ENCODE data around the gene SH3BGR. TPM values are rescaled to one million over a fixed set of nuclear protein-coding genes. Genes with fewer than 3 reads are reported as not detected.

Gene SH3BGR
- total RNA-seq, 1 donor from 2014 or later = 9.9 TPM

GRCh38 chr21:39471598-39471997, 19.8 kb downstream of the SH3BGR start:
- Mint-ChIP-seq H3K4me1 (ENCODE audit: low read depth, unreplicated experiment) (no peaks in the 10 kb centered on the region), H3K36me3 (ENCODE audit: low read depth, unreplicated experiment) (peaks cover 4% of the 10 kb centered on the region), H3K9me3 (ENCODE audit: unreplicated experiment) (no peaks in the 10 kb centered on the region), H3K4me3 (ENCODE audit: unreplicated experiment) (no peak overlapping the region), H3K27me3 (ENCODE audit: low read depth, unreplicated experiment) (no peaks in the 10 kb centered on the region), H3K27ac (ENCODE audit: unreplicated experiment) (no peak overlapping the region)
- FAIRE-seq = no peak
- Histone ChIP-seq H3K27me3 (ENCODE audit: insufficient read depth, low read length) (no peaks in the 10 kb centered on the region), H3K27ac (ENCODE audit: low read depth, low read length) (no peak overlapping the region), H3K9ac (ENCODE audit: low read length) (no peak overlapping the region), H2AFZ (ENCODE audit: low read depth, low read length) (no peak overlapping the region), H3K4me3 (ENCODE audit: insufficient read depth, low read depth, low read length) (no peak overlapping the region), H3K4me1 (ENCODE audit: insufficient read depth, low read length) (no peaks in the 10 kb centered on the region), H3K4me2 (ENCODE audit: low read length) (no peak overlapping the region), H3K9me3 (ENCODE audit: insufficient read depth, low read depth, low read length) (no peaks in the 10 kb centered on the region), H3K36me3 (ENCODE audit: insufficient read depth, low read length) (no peaks in the 10 kb centered on the region), H4K20me1 (ENCODE audit: insufficient read depth, low read length) (no peaks in the 10 kb centered on the region), H3K79me2 (ENCODE audit: insufficient read depth, low read length) (no peaks in the 10 kb centered on the region)
- TF ChIP-seq EZH2 (IDR thresholded peaks at IDR 0.05; ENCODE audit: insufficient read depth, low read length) = no peak
- DNase-seq (ENCODE audit: low read depth) = no peak

- no peaks in the 10 kb centered on the region for H3K9me3 ChIP-seq (ENCODE audit: insufficient read depth, low read depth, low read length)
- no peak overlapping the region for H2AFZ ChIP-seq (ENCODE audit: low read depth, low read length)
- H3K4me1 ChIP-seq (ENCODE audit: insufficient read depth, low read length) = no peaks in the 10 kb centered on the region
- no peak overlapping the region for H3K4me3 ChIP-seq (ENCODE audit: insufficient read depth, low read depth, low read length)
- H3K9me3 Mint-ChIP-seq (ENCODE audit: unreplicated experiment) = no peaks in the 10 kb centered on the region
- DNase-seq (ENCODE audit: low read depth) (no peak), FAIRE-seq (no peak)
- no peaks in the 10 kb centered on the region for H3K27me3 Mint-ChIP-seq (ENCODE audit: low read depth, unreplicated experiment)
- no peak overlapping the region for H3K4me2 ChIP-seq (ENCODE audit: low read length)
- no peak overlapping the region for H3K4me3 Mint-ChIP-seq (ENCODE audit: unreplicated experiment)
- H3K36me3 ChIP-seq (ENCODE audit: insufficient read depth, low read length) = no peaks in the 10 kb centered on the region
- no peak overlapping the region for H3K9ac ChIP-seq (ENCODE audit: low read length)
- no peak overlapping the region for H3K27ac ChIP-seq (ENCODE audit: low read depth, low read length)
- peaks cover 4% of the 10 kb centered on the region for H3K36me3 Mint-ChIP-seq (ENCODE audit: low read depth, unreplicated experiment)
- no peaks in the 10 kb centered on the region for H3K4me1 Mint-ChIP-seq (ENCODE audit: low read depth, unreplicated experiment)
- no peaks in the 10 kb centered on the region for H3K79me2 ChIP-seq (ENCODE audit: insufficient read depth, low read length)
- H4K20me1 ChIP-seq (ENCODE audit: insufficient read depth, low read length) = no peaks in the 10 kb centered on the region
- H3K27ac Mint-ChIP-seq (ENCODE audit: unreplicated experiment) = no peak overlapping the region
- H3K27me3 ChIP-seq (ENCODE audit: insufficient read depth, low read length) = no peaks in the 10 kb centered on the region
- TF ChIP-seq CTCF (IDR thresholded peaks at IDR 0.05; ENCODE audit: insufficient read depth, low read depth, low read length) (no peak), EZH2 (IDR thresholded peaks at IDR 0.05; ENCODE audit: insufficient read depth, low read length) (no peak)
These were observed 21.0 kb downstream of the SH3BGR start for GRCh38 chr21:39472786-39473185.

- H3K27ac ChIP-seq (ENCODE audit: low read depth, low read length) = no peak overlapping the region
- no peak for TF ChIP-seq EZH2 (IDR thresholded peaks at IDR 0.05; ENCODE audit: insufficient read depth, low read length)
- no peak for TF ChIP-seq CTCF (IDR thresholded peaks at IDR 0.05; ENCODE audit: insufficient read depth, low read depth, low read length)
- H3K4me1 Mint-ChIP-seq (ENCODE audit: low read depth, unreplicated experiment) = no peaks in the 10 kb centered on the region
These were observed 22.8 kb downstream of the SH3BGR start for GRCh38 chr21:39474611-39475010.

More at GRCh38 chr21:39474611-39475010, 22.8 kb downstream of the SH3BGR start:
- H3K9me3 Mint-ChIP-seq (ENCODE audit: unreplicated experiment) = no peaks in the 10 kb centered on the region
- Histone ChIP-seq H3K9ac (ENCODE audit: low read length) (no peak overlapping the region), H3K79me2 (ENCODE audit: insufficient read depth, low read length) (no peaks in the 10 kb centered on the region), H3K36me3 (ENCODE audit: insufficient read depth, low read length) (no peaks in the 10 kb centered on the region), H3K4me2 (ENCODE audit: low read length) (no peak overlapping the region), H3K4me3 (ENCODE audit: insufficient read depth, low read depth, low read length) (no peak overlapping the region), H3K27me3 (ENCODE audit: insufficient read depth, low read length) (no peaks in the 10 kb centered on the region), H3K4me1 (ENCODE audit: insufficient read depth, low read length) (no peaks in the 10 kb centered on the region), H3K9me3 (ENCODE audit: insufficient read depth, low read depth, low read length) (no peaks in the 10 kb centered on the region), H4K20me1 (ENCODE audit: insufficient read depth, low read length) (no peaks in the 10 kb centered on the region), H2AFZ (ENCODE audit: low read depth, low read length) (no peak overlapping the region)
- FAIRE-seq (no peak), DNase-seq (ENCODE audit: low read depth) (no peak)
- H3K36me3 Mint-ChIP-seq (ENCODE audit: low read depth, unreplicated experiment) = peaks cover 4% of the 10 kb centered on the region
- no peaks in the 10 kb centered on the region for H3K27me3 Mint-ChIP-seq (ENCODE audit: low read depth, unreplicated experiment)
- H3K27ac Mint-ChIP-seq (ENCODE audit: unreplicated experiment) = no peak overlapping the region
- no peak overlapping the region for H3K4me3 Mint-ChIP-seq (ENCODE audit: unreplicated experiment)
